Measurements from ENCODE around the gene UPK3BL1. TPM values are rescaled to one million over a fixed set of nuclear protein-coding genes. Genes with fewer than 3 reads are reported as not detected.
"Not testable (repeated sequence)": the region's sequence is repeated elsewhere in the genome, so short reads cannot be mapped to it uniquely, and the experiment has no call there.

Gene UPK3BL1
- total RNA-seq, 1 donor from 2014 or later: 17.4 TPM

DNA sequence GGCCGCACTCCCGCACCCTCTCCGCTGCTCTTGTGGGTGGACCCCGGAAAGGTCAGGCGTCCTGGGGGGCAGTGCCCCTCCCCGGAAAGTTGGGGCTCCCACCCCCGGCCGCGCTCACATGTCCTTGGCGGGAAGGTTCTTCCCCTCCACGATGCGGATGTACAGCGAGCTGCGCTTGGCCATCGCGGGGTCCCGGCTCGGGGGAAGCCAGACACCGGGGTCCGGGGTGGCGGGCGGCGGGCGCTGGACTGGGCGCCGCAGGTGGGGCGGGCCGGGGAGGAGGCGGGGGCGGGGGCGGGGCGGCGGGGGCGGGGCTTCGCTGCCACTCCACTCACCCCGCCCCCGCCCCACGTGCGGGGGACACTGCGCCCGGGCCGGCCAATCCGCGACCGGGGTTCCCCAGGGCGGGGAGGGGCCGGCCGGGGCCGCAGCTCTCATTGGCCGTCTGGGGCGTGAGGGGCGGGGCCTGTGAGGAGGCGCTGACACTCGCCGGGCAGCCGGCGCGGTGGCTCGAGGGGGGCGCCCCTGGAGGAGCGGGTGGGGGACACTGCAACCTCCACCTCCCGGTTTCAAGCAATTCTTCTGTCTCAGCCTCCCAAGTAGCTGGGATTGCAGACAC lies 26.0 kb downstream of the UPK3BL1 start, which contains the start of gene RASA4:
TSS of gene RASA4 (minus strand) at position 250 of the 619 bp plus-strand sequence. CDS start at position 183, 67 bp downstream.
- H3K4me3 Mint-ChIP-seq (ENCODE audit: unreplicated experiment); H3K4me1 Mint-ChIP-seq (ENCODE audit: unreplicated experiment); H3K27ac Mint-ChIP-seq (ENCODE audit: unreplicated experiment); H3K36me3 Mint-ChIP-seq (ENCODE audit: low read depth, unreplicated experiment); H3K27me3 Mint-ChIP-seq (ENCODE audit: unreplicated experiment); DNase-seq (ENCODE audit: low spot score); H3K9me3 Mint-ChIP-seq (ENCODE audit: unreplicated experiment): not testable (repeated sequence)

- H3K4me3 Mint-ChIP-seq (ENCODE audit: unreplicated experiment); H3K36me3 Mint-ChIP-seq (ENCODE audit: low read depth, unreplicated experiment); H3K9me3 Mint-ChIP-seq (ENCODE audit: unreplicated experiment); DNase-seq (ENCODE audit: low spot score); H3K4me1 Mint-ChIP-seq (ENCODE audit: unreplicated experiment); H3K27me3 Mint-ChIP-seq (ENCODE audit: unreplicated experiment); H3K27ac Mint-ChIP-seq (ENCODE audit: unreplicated experiment): not testable (repeated sequence)
These were observed 26.7 kb downstream of the UPK3BL1 start for GRCh38 chr7:102615930-102616329.

GRCh38 chr7:102614873-102615272 lies 27.7 kb downstream of the UPK3BL1 start:
- H3K4me3 Mint-ChIP-seq (ENCODE audit: unreplicated experiment); H3K36me3 Mint-ChIP-seq (ENCODE audit: low read depth, unreplicated experiment); H3K27ac Mint-ChIP-seq (ENCODE audit: unreplicated experiment); H3K4me1 Mint-ChIP-seq (ENCODE audit: unreplicated experiment); DNase-seq (ENCODE audit: low spot score); H3K9me3 Mint-ChIP-seq (ENCODE audit: unreplicated experiment); H3K27me3 Mint-ChIP-seq (ENCODE audit: unreplicated experiment): not testable (repeated sequence)

- H3K27me3 Mint-ChIP-seq (ENCODE audit: unreplicated experiment); H3K36me3 Mint-ChIP-seq (ENCODE audit: low read depth, unreplicated experiment); H3K4me1 Mint-ChIP-seq (ENCODE audit: unreplicated experiment); DNase-seq (ENCODE audit: low spot score); H3K9me3 Mint-ChIP-seq (ENCODE audit: unreplicated experiment); H3K27ac Mint-ChIP-seq (ENCODE audit: unreplicated experiment); H3K4me3 Mint-ChIP-seq (ENCODE audit: unreplicated experiment): not testable (repeated sequence)
These were observed 28.3 kb downstream of the UPK3BL1 start for GRCh38 chr7:102614346-102614697.

GRCh38 chr7:102613575-102614345 lies 28.8 kb downstream of the UPK3BL1 start:
- H3K27me3 Mint-ChIP-seq (ENCODE audit: unreplicated experiment); H3K9me3 Mint-ChIP-seq (ENCODE audit: unreplicated experiment); H3K27ac Mint-ChIP-seq (ENCODE audit: unreplicated experiment); H3K4me1 Mint-ChIP-seq (ENCODE audit: unreplicated experiment); H3K4me3 Mint-ChIP-seq (ENCODE audit: unreplicated experiment); DNase-seq (ENCODE audit: low spot score); H3K36me3 Mint-ChIP-seq (ENCODE audit: low read depth, unreplicated experiment): not testable (repeated sequence)

DNA sequence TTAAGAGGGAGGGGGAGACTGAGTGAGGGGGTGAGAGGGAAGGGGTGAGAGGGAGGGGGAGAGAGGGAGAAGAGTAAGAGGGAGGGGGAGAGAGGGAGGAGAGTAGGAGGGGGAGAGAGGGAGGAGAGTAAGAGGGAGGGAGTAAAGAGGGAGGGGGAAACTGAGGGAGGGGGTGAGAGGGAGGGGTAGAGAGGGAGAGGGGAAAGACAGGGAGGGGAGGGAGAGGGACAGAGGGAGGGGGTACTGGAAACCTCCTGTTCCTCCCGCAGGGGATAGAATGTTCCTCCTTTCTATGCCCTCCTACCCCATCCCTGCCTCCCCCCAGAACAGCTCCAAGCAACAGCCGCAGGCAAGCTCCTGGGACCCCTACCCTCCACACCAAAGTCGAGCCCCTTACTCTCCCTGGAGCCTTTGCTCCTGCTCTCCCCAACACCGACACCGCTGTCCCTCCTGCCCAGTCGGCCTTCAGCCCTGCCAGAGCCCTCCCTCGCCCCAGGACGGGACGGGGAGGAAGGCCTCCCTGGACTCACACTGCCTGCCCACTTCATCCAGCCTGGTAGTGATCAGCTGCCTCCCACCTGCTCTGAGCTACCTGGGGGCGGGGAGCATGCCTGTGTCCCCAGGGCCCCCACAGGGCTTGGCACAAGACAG lies 30.8 kb downstream of the UPK3BL1 start:
- not testable (repeated sequence) for H3K27ac Mint-ChIP-seq (ENCODE audit: unreplicated experiment); H3K36me3 Mint-ChIP-seq (ENCODE audit: low read depth, unreplicated experiment)

GRCh38 chr7:102611013-102611674 lies 31.4 kb downstream of the UPK3BL1 start:
- not testable (repeated sequence) for H3K27me3 Mint-ChIP-seq (ENCODE audit: unreplicated experiment); H3K9me3 Mint-ChIP-seq (ENCODE audit: unreplicated experiment); DNase-seq (ENCODE audit: low spot score); H3K4me1 Mint-ChIP-seq (ENCODE audit: unreplicated experiment); H3K27ac Mint-ChIP-seq (ENCODE audit: unreplicated experiment); H3K36me3 Mint-ChIP-seq (ENCODE audit: low read depth, unreplicated experiment); H3K4me3 Mint-ChIP-seq (ENCODE audit: unreplicated experiment)

More for the DNA sequence above, 30.8 kb downstream of the UPK3BL1 start:
- not testable (repeated sequence) for H3K4me3 Mint-ChIP-seq (ENCODE audit: unreplicated experiment); H3K27me3 Mint-ChIP-seq (ENCODE audit: unreplicated experiment); H3K9me3 Mint-ChIP-seq (ENCODE audit: unreplicated experiment); H3K4me1 Mint-ChIP-seq (ENCODE audit: unreplicated experiment)
- DNase-seq (ENCODE audit: low spot score): peak; percentile 32

- not testable (repeated sequence) for H3K4me3 Mint-ChIP-seq (ENCODE audit: unreplicated experiment); H3K4me1 Mint-ChIP-seq (ENCODE audit: unreplicated experiment); H3K27ac Mint-ChIP-seq (ENCODE audit: unreplicated experiment); DNase-seq (ENCODE audit: low spot score); H3K36me3 Mint-ChIP-seq (ENCODE audit: low read depth, unreplicated experiment); H3K9me3 Mint-ChIP-seq (ENCODE audit: unreplicated experiment); H3K27me3 Mint-ChIP-seq (ENCODE audit: unreplicated experiment)
These were observed 32.1 kb downstream of the UPK3BL1 start for GRCh38 chr7:102610441-102610840.

- not testable (repeated sequence) for DNase-seq (ENCODE audit: low spot score); H3K27me3 Mint-ChIP-seq (ENCODE audit: unreplicated experiment); H3K4me3 Mint-ChIP-seq (ENCODE audit: unreplicated experiment); H3K27ac Mint-ChIP-seq (ENCODE audit: unreplicated experiment); H3K4me1 Mint-ChIP-seq (ENCODE audit: unreplicated experiment); H3K36me3 Mint-ChIP-seq (ENCODE audit: low read depth, unreplicated experiment); H3K9me3 Mint-ChIP-seq (ENCODE audit: unreplicated experiment)
These were observed 32.9 kb downstream of the UPK3BL1 start for GRCh38 chr7:102609734-102610133.

- H3K4me3 Mint-ChIP-seq (ENCODE audit: unreplicated experiment); H3K27me3 Mint-ChIP-seq (ENCODE audit: unreplicated experiment); DNase-seq (ENCODE audit: low spot score); H3K27ac Mint-ChIP-seq (ENCODE audit: unreplicated experiment); H3K4me1 Mint-ChIP-seq (ENCODE audit: unreplicated experiment); H3K36me3 Mint-ChIP-seq (ENCODE audit: low read depth, unreplicated experiment); H3K9me3 Mint-ChIP-seq (ENCODE audit: unreplicated experiment): not testable (repeated sequence)
These were observed 35.7 kb downstream of the UPK3BL1 start for GRCh38 chr7:102606848-102607247.

DNA sequence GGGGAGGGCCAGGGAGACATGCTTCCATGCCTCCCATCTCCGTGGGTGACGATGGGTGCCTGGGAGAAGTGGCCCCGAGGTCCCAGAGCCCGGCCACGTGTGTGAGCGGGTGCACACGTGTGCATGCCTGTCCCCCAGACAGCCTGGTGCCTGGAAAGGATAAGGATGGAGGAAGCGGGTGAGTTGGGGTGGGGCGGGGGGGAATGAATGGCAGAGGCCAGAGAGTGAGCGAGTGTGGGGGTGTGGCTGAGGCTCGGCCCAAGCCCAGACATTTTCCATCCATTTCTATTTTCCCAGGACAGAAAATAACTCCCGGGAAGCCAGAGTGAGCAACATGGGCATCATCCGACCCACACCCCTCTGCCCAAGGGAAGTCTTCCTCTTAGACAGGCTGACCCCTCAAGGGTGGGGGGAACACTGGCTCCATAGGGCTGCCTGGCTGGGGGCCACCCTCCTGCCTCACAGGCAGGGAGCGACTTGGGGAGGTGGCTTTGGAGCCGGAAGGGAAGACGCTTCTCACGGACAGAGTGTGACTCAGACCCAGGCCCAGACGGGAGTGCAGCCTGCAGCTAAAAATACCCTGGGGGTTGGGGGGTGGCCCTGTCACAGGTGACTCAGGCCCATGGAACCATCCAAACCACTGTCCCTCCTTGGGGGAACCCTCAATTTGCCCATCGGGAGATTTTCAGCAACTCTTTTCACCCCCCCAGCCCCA lies 38.0 kb downstream of the UPK3BL1 start:
- not testable (repeated sequence) for H3K27ac Mint-ChIP-seq (ENCODE audit: unreplicated experiment); H3K4me1 Mint-ChIP-seq (ENCODE audit: unreplicated experiment); H3K27me3 Mint-ChIP-seq (ENCODE audit: unreplicated experiment); H3K36me3 Mint-ChIP-seq (ENCODE audit: low read depth, unreplicated experiment); DNase-seq (ENCODE audit: low spot score); H3K4me3 Mint-ChIP-seq (ENCODE audit: unreplicated experiment); H3K9me3 Mint-ChIP-seq (ENCODE audit: unreplicated experiment)

Data from endothelial cell (in vitro differentiated cells).